Activated T-helper 1 cell treated with anti-CD3 and anti-CD28 coated beads, Interleukin-12 subunit alpha, Interleukin-12 subunit beta, Interleukin-2, Interleukin-4 antibody, amounts not matched to agents 30 ng/mL and 10 ng/mL and 1 ng/mL, durations not matched to agents 14 hours and 24 hours and 36 hours (primary cell): Measurements from ENCODE around the gene TLR2. TPM values are rescaled to one million over a fixed set of nuclear protein-coding genes. Genes with fewer than 3 reads are reported as not detected.

Source experiments
- DNase-seq: peaks from one replicate; pipeline ENCODE4 v3.0.0; 2021; ENCODE audit warnings: low spot score
- H3K27ac Mint-ChIP-seq: one replicate; pipeline ENCODE4 v1.8.0; 2021; ENCODE audit warnings: mild to moderate bottlenecking, mixed read lengths
- H3K27me3 Mint-ChIP-seq: one replicate; pipeline ENCODE4 v1.8.0; 2022; ENCODE audit warnings: mild to moderate bottlenecking, moderate library complexity, mixed read lengths; ENCODE audit not compliant: insufficient read depth
- H3K36me3 Mint-ChIP-seq: one replicate; pipeline ENCODE4 v1.8.0; 2021; ENCODE audit warnings: low read depth, mixed read lengths
- H3K4me1 Mint-ChIP-seq: one replicate; pipeline ENCODE4 v1.8.0; 2021; ENCODE audit warnings: low read depth, mixed read lengths
- H3K4me3 Mint-ChIP-seq: one replicate; pipeline ENCODE4 v1.8.0; 2021; ENCODE audit warnings: mild to moderate bottlenecking, moderate library complexity, mixed read lengths
- H3K9me3 Mint-ChIP-seq: one replicate; pipeline ENCODE4 v1.8.0; 2021; ENCODE audit warnings: mixed read lengths
- intact Hi-C: fragments of 100-400 bp; cut with micrococcal nuclease; formaldehyde crosslinking; loops from one replicate; pipeline ENCODE4 v1.15.1; 2024
- total RNA-seq: library from RNA; stranded (reverse); gene quantifications from 2 replicates; pipeline ENCODE4 v1.2.3, GENCODE V29; 2022

The TLR2 gene, protein sequence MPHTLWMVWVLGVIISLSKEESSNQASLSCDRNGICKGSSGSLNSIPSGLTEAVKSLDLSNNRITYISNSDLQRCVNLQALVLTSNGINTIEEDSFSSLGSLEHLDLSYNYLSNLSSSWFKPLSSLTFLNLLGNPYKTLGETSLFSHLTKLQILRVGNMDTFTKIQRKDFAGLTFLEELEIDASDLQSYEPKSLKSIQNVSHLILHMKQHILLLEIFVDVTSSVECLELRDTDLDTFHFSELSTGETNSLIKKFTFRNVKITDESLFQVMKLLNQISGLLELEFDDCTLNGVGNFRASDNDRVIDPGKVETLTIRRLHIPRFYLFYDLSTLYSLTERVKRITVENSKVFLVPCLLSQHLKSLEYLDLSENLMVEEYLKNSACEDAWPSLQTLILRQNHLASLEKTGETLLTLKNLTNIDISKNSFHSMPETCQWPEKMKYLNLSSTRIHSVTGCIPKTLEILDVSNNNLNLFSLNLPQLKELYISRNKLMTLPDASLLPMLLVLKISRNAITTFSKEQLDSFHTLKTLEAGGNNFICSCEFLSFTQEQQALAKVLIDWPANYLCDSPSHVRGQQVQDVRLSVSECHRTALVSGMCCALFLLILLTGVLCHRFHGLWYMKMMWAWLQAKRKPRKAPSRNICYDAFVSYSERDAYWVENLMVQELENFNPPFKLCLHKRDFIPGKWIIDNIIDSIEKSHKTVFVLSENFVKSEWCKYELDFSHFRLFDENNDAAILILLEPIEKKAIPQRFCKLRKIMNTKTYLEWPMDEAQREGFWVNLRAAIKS
- 0.49 and 1.0 TPM in 2 replicates for total RNA-seq

DNA sequence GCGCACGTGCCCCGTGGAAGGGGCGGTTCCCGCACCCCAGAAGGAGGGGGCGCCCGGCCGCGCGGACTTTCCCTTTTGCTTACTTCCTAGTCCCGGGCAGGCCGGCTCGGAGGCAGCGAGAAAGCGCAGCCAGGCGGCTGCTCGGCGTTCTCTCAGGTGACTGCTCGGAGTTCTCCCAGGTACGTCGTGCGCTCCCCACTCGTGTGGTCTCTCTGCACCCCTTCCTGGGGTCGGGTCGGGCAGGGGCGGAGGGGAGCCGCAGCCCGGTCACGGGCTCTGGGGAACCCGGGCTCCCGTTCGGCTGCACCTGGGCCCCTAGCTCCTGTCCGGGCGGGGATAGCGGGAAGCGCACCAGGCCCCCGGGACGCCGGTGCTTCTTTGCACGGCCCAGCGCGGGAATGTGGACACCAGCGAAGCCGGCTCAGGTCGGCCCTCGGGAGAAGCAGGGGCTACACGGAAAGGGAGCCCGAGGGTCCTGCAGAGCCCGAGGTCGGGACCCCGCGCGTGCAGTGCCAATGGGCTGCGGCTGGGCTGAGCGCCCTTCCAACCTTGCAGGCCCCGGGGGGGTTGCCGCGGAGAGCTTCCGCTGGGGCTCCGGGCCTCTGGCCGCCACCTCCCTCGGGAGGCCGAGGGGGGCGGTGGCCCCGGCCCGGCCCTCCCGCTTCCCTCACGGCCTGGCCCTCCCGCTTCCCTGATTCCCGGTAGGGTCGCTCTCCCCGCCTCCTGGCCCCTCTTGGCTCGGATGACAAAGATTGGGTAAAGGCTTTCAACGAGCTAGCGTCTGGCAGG, at the start of gene TLR2:
TLR2 (plus strand) TSS at position 99 of the 789 bp plus-strand sequence. CDS start 18,628 bp downstream, outside the sequence.
- H3K27me3 Mint-ChIP-seq, result peaks cover 33% of the 10 kb centered on the region
- intact Hi-C loops, result no loop called here
- peaks cover 4% of the 10 kb centered on the region for H3K36me3 Mint-ChIP-seq
- peak; percentile 58 for DNase-seq
- H3K4me1 Mint-ChIP-seq, result peaks cover 12% of the 10 kb centered on the region
- no peak within 1 kb of the TSS for H3K27ac Mint-ChIP-seq
- peak within 1 kb of the TSS; percentile 77 for H3K4me3 Mint-ChIP-seq
- H3K9me3 Mint-ChIP-seq, result peaks cover 24% of the 10 kb centered on the region

DNA sequence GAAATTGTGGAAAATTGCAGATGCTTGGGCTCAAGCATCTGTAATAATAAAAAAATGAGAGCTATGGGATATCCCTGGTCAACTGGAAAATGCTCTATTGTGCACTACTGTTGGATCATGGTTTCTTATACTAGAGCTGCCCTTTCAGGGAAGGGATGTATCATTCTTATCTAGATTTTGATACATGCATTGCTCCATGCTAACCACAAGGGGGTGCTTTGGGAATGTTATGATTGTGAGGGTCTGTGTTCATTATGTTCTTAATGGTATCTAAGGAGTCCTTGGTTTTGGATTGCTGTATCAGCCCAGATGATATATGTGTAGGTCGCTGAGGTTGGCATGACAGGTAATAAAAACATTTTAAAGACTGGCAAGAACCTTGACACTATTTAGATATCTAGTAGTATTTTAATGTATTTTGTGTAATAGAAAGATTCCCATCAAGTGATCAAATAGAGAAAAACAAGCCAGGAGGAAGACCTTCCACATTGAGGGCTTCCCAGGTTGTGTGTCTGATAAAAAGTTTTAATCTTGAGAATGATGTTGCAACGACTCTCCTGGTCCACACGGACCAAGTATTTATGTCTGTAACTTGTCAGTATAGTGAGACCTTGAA, 49.2 kb upstream of the TLR2 start:
- DNase-seq, result no peak
- no peaks in the 10 kb centered on the region for H3K9me3 Mint-ChIP-seq
- H3K4me3 Mint-ChIP-seq, result no peak overlapping the region
- no peaks in the 10 kb centered on the region for H3K4me1 Mint-ChIP-seq
- intact Hi-C loops, result loop anchor here (1.0 kb wide), 1 partner anchor 115 kb away; no protein-coding TSS in a partner anchor
- H3K27me3 Mint-ChIP-seq, result no peaks in the 10 kb centered on the region
- no peak overlapping the region for H3K27ac Mint-ChIP-seq
- H3K36me3 Mint-ChIP-seq, result peaks cover 40% of the 10 kb centered on the region

DNA sequence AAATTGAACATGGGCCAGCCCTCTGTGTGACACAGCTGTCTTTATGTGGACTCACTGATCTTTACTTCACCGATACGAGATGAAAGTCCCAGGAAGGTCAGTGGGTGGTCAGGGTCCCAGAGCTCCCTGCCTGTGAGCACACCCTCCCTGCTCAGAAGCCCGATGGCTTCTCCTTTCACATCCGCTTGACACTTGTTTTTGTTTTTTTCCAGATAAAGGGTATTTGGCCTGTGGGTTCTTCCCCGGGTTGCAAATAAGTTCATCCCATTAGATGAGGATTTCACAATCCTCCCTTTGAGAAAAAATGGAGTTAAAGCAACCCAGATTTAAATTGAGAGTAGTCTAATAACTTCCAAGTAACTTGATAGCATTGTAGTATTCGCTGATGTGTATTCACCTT, 48.2 kb upstream of the TLR2 start:
- Mint-ChIP-seq H3K4me1 (no peaks in the 10 kb centered on the region), H3K27ac (no peak overlapping the region), H3K4me3 (no peak overlapping the region), H3K27me3 (no peaks in the 10 kb centered on the region), H3K36me3 (peaks cover 32% of the 10 kb centered on the region), H3K9me3 (no peaks in the 10 kb centered on the region)
- intact Hi-C loops, result no loop called here
- DNase-seq, result no peak

DNA sequence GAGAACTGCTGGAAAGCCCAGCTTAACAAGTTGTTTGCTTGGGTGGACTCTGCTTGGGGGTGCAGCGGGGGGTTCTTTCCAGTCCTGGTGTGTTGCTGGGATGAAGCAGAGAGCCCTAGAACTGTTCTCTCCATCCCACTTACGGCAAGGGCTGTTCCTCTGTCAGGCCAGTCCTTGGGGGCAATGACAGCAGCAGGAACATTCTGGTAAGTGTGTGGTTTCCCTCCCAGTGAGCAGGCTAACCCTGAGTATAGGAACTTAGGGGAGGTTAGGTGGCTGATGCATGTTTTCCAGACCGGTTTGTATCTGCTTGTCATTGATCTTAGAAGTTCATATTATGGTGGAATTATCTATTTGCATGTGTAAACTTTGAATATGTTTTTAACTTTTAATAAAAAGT, 46.9 kb upstream of the TLR2 start:
- DNase-seq, result no peak
- Mint-ChIP-seq H3K36me3 (peaks cover 30% of the 10 kb centered on the region), H3K4me1 (peaks cover 7% of the 10 kb centered on the region), H3K27me3 (no peaks in the 10 kb centered on the region), H3K4me3 (no peak overlapping the region), H3K27ac (no peak overlapping the region), H3K9me3 (no peaks in the 10 kb centered on the region)
- intact Hi-C loops, result no loop called here

DNA sequence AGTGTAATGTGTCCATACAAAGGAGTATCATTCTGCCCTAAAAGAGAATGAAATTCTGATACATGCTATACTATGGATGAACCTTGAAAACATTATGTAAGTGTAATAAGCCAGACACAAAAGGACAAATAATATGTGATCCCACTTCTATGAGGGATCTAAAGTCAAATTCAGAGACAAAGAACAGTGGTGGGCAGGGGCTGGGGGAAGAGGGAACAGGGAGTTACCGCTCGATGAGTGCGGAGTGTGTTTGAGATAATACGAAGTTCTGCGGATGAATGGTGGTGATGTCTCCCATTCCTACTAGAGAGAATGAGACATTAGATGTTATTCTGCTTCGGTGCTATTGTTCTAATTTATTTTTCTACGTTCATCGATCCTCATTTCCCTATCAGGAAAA, 46.1 kb upstream of the TLR2 start:
- intact Hi-C loops, result no loop called here
- no peak overlapping the region for H3K4me3 Mint-ChIP-seq
- peaks cover 7% of the 10 kb centered on the region for H3K4me1 Mint-ChIP-seq
- no peaks in the 10 kb centered on the region for H3K27me3 Mint-ChIP-seq
- H3K9me3 Mint-ChIP-seq, result no peaks in the 10 kb centered on the region
- H3K36me3 Mint-ChIP-seq, result peaks cover 24% of the 10 kb centered on the region
- H3K27ac Mint-ChIP-seq, result no peak overlapping the region
- no peak for DNase-seq

DNA sequence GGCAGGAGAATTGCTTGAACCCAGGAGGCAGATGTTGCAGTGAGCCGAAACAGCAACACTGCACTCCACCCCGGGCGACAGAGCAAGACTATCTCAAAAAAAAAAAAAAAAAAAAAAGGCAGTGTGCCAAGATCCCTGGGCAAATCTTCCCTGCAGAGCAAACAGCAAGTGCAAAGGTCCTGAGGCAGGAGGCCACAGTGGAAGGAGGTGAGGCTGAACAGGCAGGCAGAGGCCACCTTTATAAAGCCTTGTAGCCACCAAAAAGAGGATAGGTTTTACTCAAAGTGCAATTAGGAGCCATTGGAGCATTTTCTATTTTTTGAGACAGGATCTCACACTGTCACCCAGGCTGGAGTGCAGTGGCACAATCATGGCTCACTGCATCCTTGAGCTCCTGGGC, 45.1 kb upstream of the TLR2 start:
- DNase-seq, result no peak
- Mint-ChIP-seq H3K27ac (no peak overlapping the region), H3K9me3 (no peaks in the 10 kb centered on the region), H3K4me1 (peaks cover 13% of the 10 kb centered on the region), H3K36me3 (peaks cover 21% of the 10 kb centered on the region), H3K27me3 (no peaks in the 10 kb centered on the region), H3K4me3 (no peak overlapping the region)
- intact Hi-C loops, result no loop called here

DNA sequence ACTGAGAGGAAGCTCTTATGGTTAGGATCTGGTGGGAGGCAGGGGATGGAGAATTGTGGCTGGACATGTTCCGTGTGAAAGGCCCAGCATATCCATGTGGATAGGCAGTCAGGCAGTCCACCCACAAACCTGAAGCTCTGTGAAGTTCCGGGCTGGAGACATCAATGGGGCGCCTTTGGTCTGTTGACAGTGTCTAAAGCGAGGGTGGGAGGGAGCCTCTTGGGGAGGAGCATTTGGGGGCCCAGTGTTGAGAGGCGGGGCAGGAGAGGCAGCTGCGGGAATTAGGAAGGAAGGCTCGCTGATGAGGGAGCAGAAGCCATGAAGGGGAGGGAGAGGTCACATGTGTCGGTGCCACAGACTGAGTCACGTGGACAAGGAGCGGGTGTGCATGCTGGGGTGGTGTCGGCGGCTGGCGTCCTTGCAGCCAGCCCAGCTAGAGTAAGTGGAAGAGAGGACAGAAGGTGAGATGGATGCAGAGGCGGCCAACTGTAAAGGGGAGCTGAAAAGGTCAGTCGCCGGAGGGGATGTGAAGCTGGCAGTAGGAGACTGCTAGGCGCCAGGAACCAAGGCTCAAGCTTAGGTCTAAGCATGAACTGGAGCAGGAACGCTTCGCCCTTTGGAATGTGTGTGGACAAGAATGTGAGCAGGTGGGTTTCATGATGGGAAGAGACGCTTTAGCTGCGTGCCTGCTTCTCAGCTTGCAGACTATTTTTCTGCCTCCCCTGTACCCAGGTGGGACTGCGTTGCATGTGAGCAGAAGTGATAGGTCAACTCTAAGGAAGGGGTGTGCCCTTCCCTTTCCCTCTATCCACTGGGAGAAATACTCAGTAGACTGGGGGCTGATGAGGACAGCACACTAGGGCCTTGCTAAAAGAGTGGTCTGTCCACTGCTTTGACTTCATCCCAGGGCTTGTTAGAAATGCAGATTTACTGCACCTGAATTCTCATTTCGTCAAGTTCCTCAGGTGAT, 44.0 kb upstream of the TLR2 start:
- peaks cover 13% of the 10 kb centered on the region for H3K4me1 Mint-ChIP-seq
- H3K4me3 Mint-ChIP-seq, result no peak overlapping the region
- intact Hi-C loops, result loop anchor here (10.0 kb wide), 1 partner anchor 795 kb away; no protein-coding TSS in a partner anchor
- DNase-seq, result no peak
- peaks cover 4% of the 10 kb centered on the region for H3K9me3 Mint-ChIP-seq
- peak overlapping the region; percentile 23 for H3K27ac Mint-ChIP-seq
- H3K36me3 Mint-ChIP-seq, result peaks cover 13% of the 10 kb centered on the region
- H3K27me3 Mint-ChIP-seq, result no peaks in the 10 kb centered on the region

DNA sequence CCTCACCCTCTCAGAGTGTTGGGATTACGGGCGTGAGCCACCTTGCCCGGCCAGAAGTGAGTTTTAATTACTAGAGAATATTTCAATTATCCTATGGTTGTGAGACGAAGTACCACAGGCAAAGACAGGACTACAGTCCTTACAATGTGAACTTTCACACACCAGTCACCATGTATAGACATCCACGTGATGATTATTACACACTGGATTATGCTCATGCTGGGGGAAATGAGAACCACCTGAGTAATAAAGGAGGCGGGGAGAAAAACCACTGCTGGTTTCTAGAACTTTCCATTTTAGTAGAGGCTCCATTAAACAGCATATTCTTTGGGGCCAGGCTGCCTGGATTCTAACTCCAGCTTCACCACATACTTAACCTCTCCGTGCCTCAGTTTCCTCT, 42.5 kb upstream of the TLR2 start:
- no peak for DNase-seq
- Mint-ChIP-seq H3K4me1 (peaks cover 13% of the 10 kb centered on the region), H3K27ac (no peak overlapping the region), H3K36me3 (peaks cover 1% of the 10 kb centered on the region), H3K4me3 (no peak overlapping the region), H3K27me3 (no peaks in the 10 kb centered on the region), H3K9me3 (peaks cover 8% of the 10 kb centered on the region)
- intact Hi-C loops, result loop anchor here (10.0 kb wide), 1 partner anchor 797 kb away; no protein-coding TSS in a partner anchor

DNA sequence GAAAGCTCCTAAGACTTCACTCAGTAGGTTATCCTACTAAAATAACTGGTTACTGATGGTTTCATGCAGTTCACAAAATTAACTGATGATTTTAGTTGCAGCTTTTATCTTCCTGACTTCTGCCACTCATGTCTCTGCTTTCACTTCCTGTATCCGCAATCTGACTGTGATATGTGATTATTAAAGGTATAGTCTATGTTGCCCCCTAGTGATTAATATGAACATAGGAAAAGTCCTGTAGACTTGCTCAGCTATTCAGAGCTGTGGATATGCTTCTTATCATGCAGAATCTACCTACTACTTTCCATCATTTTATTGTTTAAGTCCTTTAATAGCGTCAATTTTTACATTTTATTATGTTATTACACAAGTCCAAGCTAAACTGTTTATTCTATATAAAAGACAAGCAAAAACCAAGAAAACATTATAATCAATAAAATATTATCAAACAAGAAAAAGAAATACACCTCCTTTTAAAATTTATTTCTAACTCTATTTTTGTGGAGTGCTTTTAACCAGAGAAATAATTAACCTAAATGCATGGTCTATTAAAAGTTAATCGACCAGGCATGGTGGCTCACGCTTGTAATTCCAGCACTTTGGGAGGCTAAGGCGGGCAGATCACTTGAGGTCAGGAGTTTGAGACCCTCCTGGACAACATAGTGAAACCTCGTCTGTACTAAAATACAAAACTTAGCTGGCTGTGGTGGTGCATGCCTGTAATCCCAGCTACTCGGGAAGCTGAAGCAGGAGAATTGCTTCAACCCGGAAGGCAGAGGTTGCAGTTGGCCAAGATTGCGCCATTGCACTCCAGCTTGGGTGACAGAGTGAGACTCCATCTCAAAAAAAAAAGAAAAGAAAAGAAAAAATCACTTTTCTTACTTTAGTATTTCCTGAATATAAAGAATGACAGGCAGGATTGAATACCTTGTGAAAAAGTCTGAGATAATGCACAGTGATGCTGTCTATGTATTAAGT, 40.4 kb upstream of the TLR2 start:
- Mint-ChIP-seq H3K9me3 (peaks cover 8% of the 10 kb centered on the region), H3K36me3 (no peaks in the 10 kb centered on the region), H3K27ac (no peak overlapping the region), H3K4me1 (peaks cover 22% of the 10 kb centered on the region), H3K4me3 (no peak overlapping the region), H3K27me3 (no peaks in the 10 kb centered on the region)
- no peak for DNase-seq
- intact Hi-C loops, result loop anchor here (1.0 to 10.0 kb wide), 8 partner anchors 27 to 799 kb away; partner anchors contain the start of gene MND1

DNA sequence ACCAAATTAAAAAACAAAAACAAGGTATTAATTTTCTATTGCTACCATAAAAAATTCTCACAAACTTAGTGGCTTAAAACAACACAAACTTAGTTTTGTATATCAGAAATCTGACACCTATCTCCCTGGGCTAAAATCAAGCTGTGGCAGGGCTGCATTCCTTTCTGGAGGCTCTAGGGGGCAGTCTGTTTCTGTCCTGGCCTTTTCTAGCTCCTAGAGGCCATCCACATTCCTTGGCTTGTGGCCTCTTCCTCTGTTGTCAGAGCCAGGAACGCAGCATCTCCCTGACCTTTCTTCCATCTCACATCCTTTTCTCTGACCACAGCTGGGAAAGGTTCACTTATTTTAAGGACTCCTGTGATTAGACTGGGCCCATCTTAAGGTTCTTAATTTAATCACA, 38.9 kb upstream of the TLR2 start:
- Mint-ChIP-seq H3K4me3 (no peak overlapping the region), H3K4me1 (peaks cover 32% of the 10 kb centered on the region), H3K36me3 (no peaks in the 10 kb centered on the region), H3K27ac (no peak overlapping the region), H3K9me3 (peaks cover 8% of the 10 kb centered on the region), H3K27me3 (no peaks in the 10 kb centered on the region)
- intact Hi-C loops, result loop anchor here (2.0 to 10.0 kb wide), 2 partner anchors 106 to 800 kb away; no protein-coding TSS in a partner anchor
- no peak for DNase-seq
